Glutamatergic neuron (in vitro differentiated cells): ENCODE measurements around the gene RASAL2. TPM values are rescaled to one million over a fixed set of nuclear protein-coding genes. Genes with fewer than 3 reads are reported as not detected.

Experiments used
- DNase-seq: peaks from one replicate; pipeline ENCODE4 v3.0.0; 2022
- H3K27ac Mint-ChIP-seq: one replicate; pipeline ENCODE4 v1.8.0; 2020; ENCODE audit warnings: mild to moderate bottlenecking, mixed read lengths, inconsistent platforms; ENCODE audit not compliant: unreplicated experiment
- H3K27me3 Mint-ChIP-seq: one replicate; pipeline ENCODE4 v1.8.0; 2020; ENCODE audit warnings: mild to moderate bottlenecking, moderate library complexity, mixed read lengths, inconsistent platforms; ENCODE audit not compliant: unreplicated experiment
- H3K36me3 Mint-ChIP-seq: one replicate; pipeline ENCODE4 v1.8.0; 2020; ENCODE audit warnings: mild to moderate bottlenecking, mixed read lengths, inconsistent platforms; ENCODE audit not compliant: unreplicated experiment
- H3K4me1 Mint-ChIP-seq: one replicate; pipeline ENCODE4 v1.8.0; 2020; ENCODE audit warnings: mild to moderate bottlenecking, low read depth, mixed read lengths, inconsistent platforms; ENCODE audit not compliant: unreplicated experiment
- H3K4me3 Mint-ChIP-seq: one replicate; pipeline ENCODE4 v1.8.0; 2020; ENCODE audit warnings: mild to moderate bottlenecking, mixed read lengths, inconsistent platforms; ENCODE audit not compliant: unreplicated experiment
- H3K9me3 Mint-ChIP-seq: one replicate; pipeline ENCODE4 v1.8.0; 2020; ENCODE audit warnings: mild to moderate bottlenecking, moderate library complexity, mixed read lengths, inconsistent platforms; ENCODE audit not compliant: unreplicated experiment
- CTCF ChIP-seq: fragments of 200-600 bp; sonication (generic); IDR thresholded peaks from one replicate; pipeline ENCODE4 v1.5.0; 2021; ENCODE audit not compliant: partially characterized antibody, unreplicated experiment
- total RNA-seq: library from RNA; stranded (reverse); fragmentation: NEBNext Ultra II Directional; extraction: Animal tissue kit (Norgen Biotek cat#: 25700); gene quantifications from one replicate; pipeline ENCODE4 v1.2.1, GENCODE V29; 2021; ENCODE audit not compliant: unreplicated experiment

The RASAL2 gene
- total RNA-seq, 1 donor from 2014 or later = 12.4 TPM

GRCh38 chr1:178218550-178218949 lies 124.6 kb downstream of the RASAL2 start:
- Mint-ChIP-seq H3K36me3 (no peaks in the 10 kb centered on the region), H3K27me3 (no peaks in the 10 kb centered on the region), H3K4me1 (no peaks in the 10 kb centered on the region), H3K27ac (no peak overlapping the region), H3K9me3 (no peaks in the 10 kb centered on the region), H3K4me3 (no peak overlapping the region)
- DNase-seq = no peak
- TF ChIP-seq CTCF = no peak

GRCh38 chr1:178220094-178220493 lies 126.2 kb downstream of the RASAL2 start:
- Mint-ChIP-seq H3K4me3 (no peak overlapping the region), H3K9me3 (no peaks in the 10 kb centered on the region), H3K27me3 (no peaks in the 10 kb centered on the region), H3K27ac (no peak overlapping the region), H3K4me1 (no peaks in the 10 kb centered on the region), H3K36me3 (no peaks in the 10 kb centered on the region)
- no peak for DNase-seq
- no peak for TF ChIP-seq CTCF

- Mint-ChIP-seq H3K36me3 (no peaks in the 10 kb centered on the region), H3K4me1 (no peaks in the 10 kb centered on the region), H3K4me3 (no peak overlapping the region), H3K27me3 (no peaks in the 10 kb centered on the region), H3K27ac (no peak overlapping the region), H3K9me3 (no peaks in the 10 kb centered on the region)
- no peak for TF ChIP-seq CTCF
- no peak for DNase-seq
These were observed 129.4 kb downstream of the RASAL2 start for GRCh38 chr1:178223289-178223688.

- Mint-ChIP-seq H3K4me1 (no peaks in the 10 kb centered on the region), H3K27me3 (no peaks in the 10 kb centered on the region)
These were observed 130.5 kb downstream of the RASAL2 start for GRCh38 chr1:178224358-178224757.

More at GRCh38 chr1:178224358-178224757, 130.5 kb downstream of the RASAL2 start:
- no peak for TF ChIP-seq CTCF
- H3K4me3 Mint-ChIP-seq = no peak overlapping the region
- no peak for DNase-seq
- H3K36me3 Mint-ChIP-seq = no peaks in the 10 kb centered on the region
- H3K27ac Mint-ChIP-seq = no peak overlapping the region
- H3K9me3 Mint-ChIP-seq = no peaks in the 10 kb centered on the region
